ENCODE measurements around the gene OTULIN.
A peak's percentile ranks its signal among the peaks of the same experiment; 100 is the strongest.

OTULIN gene

GRCh38 chr5:14723701-14724132 is 59.2 kb downstream of the OTULIN start:
- DNase-seq, result no peak

- DNase-seq, result no peak
These were observed 60.1 kb downstream of the OTULIN start for GRCh38 chr5:14724633-14725032.

GRCh38 chr5:14726066-14726838 is 61.7 kb downstream of the OTULIN start:
- DNase-seq, result no peak

GRCh38 chr5:14727428-14727865 is 62.9 kb downstream of the OTULIN start:
- DNase-seq, result peak; percentile 72

GRCh38 chr5:14727928-14728458 is 63.5 kb downstream of the OTULIN start:
- no peak for DNase-seq

- DNase-seq, result no peak
These were observed 64.0 kb downstream of the OTULIN start for GRCh38 chr5:14728459-14728938.

GRCh38 chr5:14729448-14730385 is 65.2 kb downstream of the OTULIN start:
- no peak for DNase-seq

GRCh38 chr5:14730466-14730865 is 65.9 kb downstream of the OTULIN start:
- no peak for DNase-seq

- DNase-seq, result no peak
These were observed 66.4 kb downstream of the OTULIN start for GRCh38 chr5:14730881-14731280.

GRCh38 chr5:14732991-14733390 is 68.5 kb downstream of the OTULIN start:
- DNase-seq, result no peak

- no peak for DNase-seq
These were observed 69.1 kb downstream of the OTULIN start for GRCh38 chr5:14733661-14734060.

GRCh38 chr5:14734396-14734795 is 69.9 kb downstream of the OTULIN start:
- DNase-seq, result no peak

GRCh38 chr5:14735944-14736343 is 71.4 kb downstream of the OTULIN start:
- no peak for DNase-seq

- no peak for DNase-seq
These were observed 72.8 kb downstream of the OTULIN start for GRCh38 chr5:14737291-14737690.

- DNase-seq, result no peak
These were observed 73.5 kb downstream of the OTULIN start for GRCh38 chr5:14738050-14738449.

- no peak for DNase-seq
These were observed 75.0 kb downstream of the OTULIN start for GRCh38 chr5:14739538-14739937.

- DNase-seq, result no peak
These were observed 75.5 kb downstream of the OTULIN start for GRCh38 chr5:14739981-14740380.

- DNase-seq, result peak; percentile 86
These were observed 76.6 kb downstream of the OTULIN start for GRCh38 chr5:14741131-14741530.

- peak; percentile 99 for DNase-seq
These were observed 77.4 kb downstream of the OTULIN start for GRCh38 chr5:14741801-14742440.

- peak; percentile 85 for DNase-seq
These were observed 78.0 kb downstream of the OTULIN start for GRCh38 chr5:14742498-14742897.

- no peak for DNase-seq
These were observed 79.2 kb downstream of the OTULIN start for GRCh38 chr5:14743601-14744295.
